HepG2 (cell line): Measurements from ENCODE around the gene RIMOC1. TPM values are rescaled to one million over a fixed set of nuclear protein-coding genes. Genes with fewer than 3 reads are reported as not detected.

Experiments
- ATAC-seq: fragments of 200-7000 bp; cut with Tn5 transposase; 3 replicates; pipeline ENCODE4 v1.9.1; 2020; ENCODE audit warnings: mild to moderate bottlenecking, moderate library complexity
- BruUV-seq: library from RNA; stranded (reverse); fragments of 400-500 nt; replicated peaks from 2 replicates; lab custom pipeline; 2021; lab: Mats Ljungman, UMichigan
- CTCF ChIA-PET: fragments of 300-600 bp; formaldehyde crosslinking; extraction: SDS; loops from one replicate; lab custom pipeline; 2021; ENCODE audit warnings: low total read pairs, inconsistent platforms, low intra/inter-chr PET ratio; lab: Yijun Ruan, JAX
- POLR2A ChIA-PET: fragments of 350-600 bp; sonication (Branson Sonifier 250); formaldehyde crosslinking; loops from one replicate; lab custom pipeline; 2020; ENCODE audit warnings: antibody characterized with exemption, inconsistent platforms; lab: Yijun Ruan, JAX
- DNase-seq: peaks from one replicate; pipeline ENCODE4 v3.0.0-alpha.2; 2015; ENCODE audit warnings: low spot score
- FAIRE-seq: peaks from 3 replicates; lab custom pipeline; 2011; peaks lifted over from hg19 to GRCh38; lab: Jason Lieb, UNC
- H2AFZ ChIP-seq: one replicate; pipeline ENCODE4 v1.6.1; 2011; ENCODE audit warnings: low read length, inconsistent platforms
- H3K27ac ChIP-seq: fragments of 300-600 bp; 3 replicates; pipeline ENCODE4 v1.8.0; 2011; ENCODE audit warnings: mixed run types, mild to moderate bottlenecking, mixed read lengths, low read length, inconsistent platforms; ENCODE audit not compliant: insufficient read depth; ENCODE audit errors: extremely low read length
- H3K27me3 ChIP-seq, 2 experiments: fragments of 200-600 bp in 1 of 2; 2 replicates in 1 of 2; 3 replicates in 1 of 2; pipeline versions ENCODE4 v1.6.0 to v1.8.0; 2011; ENCODE audit warnings: low read length in 2 of 2, mild to moderate bottlenecking in 2 of 2, moderate library complexity in 2 of 2, inconsistent platforms in 1 of 2; ENCODE audit not compliant: insufficient read depth in 2 of 2, control insufficient read depth in 1 of 2
- H3K36me3 ChIP-seq, 2 experiments: fragments of 200-600 bp in 1 of 2; replicated peaks in 1 of 2; 2 replicates in 1 of 2; 3 replicates in 1 of 2; pipeline versions ENCODE4 v1.5.1 to v1.8.0; 2011; ENCODE audit warnings: low read length in 2 of 2, inconsistent platforms in 1 of 2; ENCODE audit not compliant: insufficient read depth in 2 of 2, control insufficient read depth in 1 of 2
- H3K4me1 ChIP-seq: 2 replicates; pipeline ENCODE4 v1.5.1; 2012; ENCODE audit warnings: low read length, inconsistent platforms; ENCODE audit not compliant: insufficient read depth
- H3K4me2 ChIP-seq: 2 replicates; pipeline ENCODE4 v1.6.0; 2011; ENCODE audit warnings: low read depth, low read length, inconsistent platforms
- H3K4me3 ChIP-seq, 3 experiments: fragments of 200-600 bp in 1 of 3; sonication (generic), shearing (Covaris generic) in 1 of 3; replicated peaks in 1 of 3; 2 replicates each; pipeline ENCODE4 v1.5.1; 2011 to 2016; ENCODE audit warnings: low read length in 3 of 3, inconsistent platforms in 2 of 3, low read depth in 2 of 3, mild to moderate bottlenecking in 2 of 3, control low read depth in 1 of 3, mixed read lengths in 1 of 3; ENCODE audit not compliant: insufficient read depth in 1 of 3
- H3K79me2 ChIP-seq: one replicate; pipeline ENCODE4 v1.6.1; 2011; ENCODE audit warnings: low read length, inconsistent platforms; ENCODE audit not compliant: insufficient read depth
- H3K9ac ChIP-seq: 2 replicates; pipeline ENCODE4 v1.6.0; 2011; ENCODE audit warnings: mild to moderate bottlenecking, low read depth, low read length, inconsistent platforms; ENCODE audit not compliant: insufficient read depth
- H3K9me3 ChIP-seq: 2 replicates; pipeline ENCODE4 v1.5.1; 2012; ENCODE audit warnings: mild to moderate bottlenecking, low read length
- H4K20me1 ChIP-seq: 2 replicates; pipeline ENCODE4 v1.6.0; 2011; ENCODE audit warnings: inconsistent platforms, mild to moderate bottlenecking, low read length, moderate library complexity; ENCODE audit not compliant: insufficient read depth
- ARHGAP35 ChIP-seq: sonication (generic); formaldehyde crosslinking; IDR thresholded peaks from 2 replicates; pipeline ENCODE4 v1.9.0; 2022; ENCODE audit warnings: mild to moderate bottlenecking, inconsistent platforms, moderate library complexity, missing genetic modification reagents, borderline replicate concordance
- CREB1 ChIP-seq, 2 experiments: fragments of 450-650 bp in 1 of 2; IDR thresholded peaks; 2 replicates each; pipeline ENCODE4 v1.6.1; 2016 to 2017; ENCODE audit warnings: control low read depth in 1 of 2, mild to moderate bottlenecking in 1 of 2, missing compliant biosample characterization in 1 of 2, missing genetic modification characterization in 1 of 2
- GTF2F1 ChIP-seq: fragments of 150-350 bp; IDR thresholded peaks from 2 replicates; pipeline ENCODE4 v1.6.1; 2014; ENCODE audit warnings: low read length
- HMG20A ChIP-seq: IDR thresholded peaks from 2 replicates; pipeline ENCODE4 v1.6.1; 2016; ENCODE audit warnings: borderline replicate concordance
- KIAA2018 ChIP-seq: sonication (generic); formaldehyde crosslinking; IDR thresholded peaks from 2 replicates; pipeline ENCODE4 v1.5.0; 2020; ENCODE audit warnings: mild to moderate bottlenecking, missing genetic modification reagents, borderline replicate concordance
- MTF2 ChIP-seq: sonication (generic); formaldehyde crosslinking; IDR thresholded peaks from 2 replicates; pipeline ENCODE4 v1.5.0; 2020; ENCODE audit warnings: missing genetic modification reagents, borderline replicate concordance
- POLR2G ChIP-seq: fragments of 200-400 bp; formaldehyde crosslinking; IDR thresholded peaks from 2 replicates; pipeline ENCODE4 v1.6.1; 2018; ENCODE audit warnings: mild to moderate bottlenecking, low read depth, low read length, moderate library complexity
- SATB2 ChIP-seq: sonication (generic); formaldehyde crosslinking; IDR thresholded peaks from 2 replicates; pipeline ENCODE4 v1.5.0; 2020; ENCODE audit warnings: missing genetic modification reagents
- TOE1 ChIP-seq: sonication (generic); formaldehyde crosslinking; IDR thresholded peaks from 2 replicates; pipeline ENCODE4 v1.4.0; 2020; ENCODE audit warnings: mild to moderate bottlenecking, missing genetic modification reagents
- ZNF678 ChIP-seq: sonication (generic); formaldehyde crosslinking; IDR thresholded peaks from 2 replicates; pipeline ENCODE4 v1.4.0; 2020; ENCODE audit warnings: mild to moderate bottlenecking, missing genetic modification reagents
- WGBS: methylation state at CpG from one replicate; pipeline ENCODE4 v1.1.6; 2017; ENCODE audit warnings: low lambda C conversion rate; 5-methylcytosine and 5-hydroxymethylcytosine counted together
- in situ Hi-C: cut with HindIII; loops from 2 replicates; pipeline ENCODE4 v1.10.0; 2017; ENCODE audit warnings: low pct_unique_long_range_greater_than_20kb; ENCODE audit not compliant: extremely low pct_ligation_motif_present
- intact Hi-C: fragments of 100-400 bp; cut with micrococcal nuclease; formaldehyde crosslinking; loops from one replicate; pipeline ENCODE4 v1.10.0; 2022; ENCODE audit not compliant: unreplicated experiment
- polyA plus RNA-seq, 8 experiments: library from polyadenylated mRNA; depleted of rRNA in 3 of 8; stranded (reverse) in 7 of 8; unstranded in 1 of 8; fragments of >200 nt; fragmentation: Illumina TruSeq in 4 of 8; extraction: Trizol in 4 of 8; gene quantifications; 2 replicates each; pipeline versions ENCODE4 v1.2.1 to v1.2.3, GENCODE V29; 2011 to 2016; ENCODE audit warnings: low read depth in 4 of 8, missing spikeins in 1 of 8, mixed read lengths in 1 of 8; ENCODE audit not compliant: insufficient read depth in 1 of 8
- total RNA-seq, 5 experiments: library from RNA; depleted of rRNA; stranded (reverse); fragments of >200 nt; fragmentation: Illumina TruSeq; extraction: Trizol; gene quantifications; 2 replicates each; pipeline ENCODE4 v1.2.3, GENCODE V29; 2016; ENCODE audit warnings: low read depth in 1 of 5
- TF ChIP-seq, protein P1 (sequence below): sonication (generic); formaldehyde crosslinking; IDR thresholded peaks from 2 replicates; pipeline ENCODE4 v1.4.0; 2020; ENCODE audit warnings: missing genetic modification reagents
- TF ChIP-seq, protein P2 (sequence below): IDR thresholded peaks from 2 replicates; pipeline ENCODE4 v1.6.1; 2016; ENCODE audit warnings: mild to moderate bottlenecking

Gene RIMOC1
- total and polyA plus RNA-seq, 2 of the 13 experiments (the other 11 are each of a cell fraction or from before 2014, with no cell fraction given) = 16.3 to 16.9 TPM

DNA sequence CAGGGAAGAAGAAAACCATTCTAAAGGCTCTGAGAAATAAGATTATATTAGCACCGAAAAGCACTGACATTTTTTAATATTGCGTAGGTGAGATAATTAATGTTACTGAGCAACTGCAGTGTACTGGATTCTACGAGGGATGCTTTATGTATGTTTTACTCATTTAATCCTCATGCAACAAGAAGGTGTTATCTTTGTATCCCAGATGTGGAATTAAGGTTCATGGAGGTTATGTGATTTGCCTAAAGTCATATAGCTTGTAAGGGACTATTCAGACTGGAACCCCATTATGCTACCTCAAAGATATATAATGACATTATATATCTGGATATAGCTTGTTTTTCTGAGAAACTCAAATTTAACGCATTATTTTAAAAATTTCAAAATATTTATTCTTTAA is 23.5 kb downstream of the RIMOC1 start:
- intact Hi-C loops = loop anchor here (5.0 kb wide), 1 partner anchor 70 kb away; no protein-coding TSS in a partner anchor
- WGBS = 99% methylated on average over 4 of the region's 4 CpGs
- CTCF ChIA-PET = no interaction called here
- TF ChIP-seq KIAA2018 (CRISPR knock-in tag) (no peak), TOE1 (CRISPR knock-in tag) (no peak), POLR2G (no peak), GTF2F1 (no peak), MTF2 (CRISPR knock-in tag) (no peak), CREB1 (IDR thresholded peaks at IDR 0.05) (no peak), CREB1 (CRISPR knock-in tag; IDR thresholded peaks at IDR 0.05) (no peak), SATB2 (CRISPR knock-in tag) (no peak), ARHGAP35 (no peak), ZNF678 (CRISPR knock-in tag) (no peak), HMG20A (no peak)
- TF ChIP-seq, protein P1, sequence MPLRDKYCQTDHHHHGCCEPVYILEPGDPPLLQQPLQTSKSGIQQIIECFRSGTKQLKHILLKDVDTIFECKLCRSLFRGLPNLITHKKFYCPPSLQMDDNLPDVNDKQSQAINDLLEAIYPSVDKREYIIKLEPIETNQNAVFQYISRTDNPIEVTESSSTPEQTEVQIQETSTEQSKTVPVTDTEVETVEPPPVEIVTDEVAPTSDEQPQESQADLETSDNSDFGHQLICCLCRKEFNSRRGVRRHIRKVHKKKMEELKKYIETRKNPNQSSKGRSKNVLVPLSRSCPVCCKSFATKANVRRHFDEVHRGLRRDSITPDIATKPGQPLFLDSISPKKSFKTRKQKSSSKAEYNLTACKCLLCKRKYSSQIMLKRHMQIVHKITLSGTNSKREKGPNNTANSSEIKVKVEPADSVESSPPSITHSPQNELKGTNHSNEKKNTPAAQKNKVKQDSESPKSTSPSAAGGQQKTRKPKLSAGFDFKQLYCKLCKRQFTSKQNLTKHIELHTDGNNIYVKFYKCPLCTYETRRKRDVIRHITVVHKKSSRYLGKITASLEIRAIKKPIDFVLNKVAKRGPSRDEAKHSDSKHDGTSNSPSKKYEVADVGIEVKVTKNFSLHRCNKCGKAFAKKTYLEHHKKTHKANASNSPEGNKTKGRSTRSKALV (CRISPR knock-in tag) = no peak
- TF ChIP-seq, protein P2, sequence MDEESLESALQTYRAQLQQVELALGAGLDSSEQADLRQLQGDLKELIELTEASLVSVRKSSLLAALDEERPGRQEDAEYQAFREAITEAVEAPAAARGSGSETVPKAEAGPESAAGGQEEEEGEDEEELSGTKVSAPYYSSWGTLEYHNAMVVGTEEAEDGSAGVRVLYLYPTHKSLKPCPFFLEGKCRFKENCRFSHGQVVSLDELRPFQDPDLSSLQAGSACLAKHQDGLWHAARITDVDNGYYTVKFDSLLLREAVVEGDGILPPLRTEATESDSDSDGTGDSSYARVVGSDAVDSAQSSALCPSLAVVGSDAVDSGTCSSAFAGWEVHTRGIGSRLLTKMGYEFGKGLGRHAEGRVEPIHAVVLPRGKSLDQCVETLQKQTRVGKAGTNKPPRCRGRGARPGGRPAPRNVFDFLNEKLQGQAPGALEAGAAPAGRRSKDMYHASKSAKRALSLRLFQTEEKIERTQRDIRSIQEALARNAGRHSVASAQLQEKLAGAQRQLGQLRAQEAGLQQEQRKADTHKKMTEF (CRISPR knock-in tag) = no peak

More for the DNA sequence above, 23.5 kb downstream of the RIMOC1 start:
- FAIRE-seq (no peak), DNase-seq (no peak), ATAC-seq (no peak)
- POLR2A ChIA-PET = interaction anchor here (3.1 kb wide), 1 partner anchor 23 kb away, joined by 24 read pairs; the partner anchor contains the start of gene RIMOC1
- Histone ChIP-seq H3K36me3 (0 out of 5 replicates have a peak, but pooled peaks cover 0 to 2% of the 10 kb centered on the region in 2 experiments), H3K4me3 (no peak overlapping the region), H3K27ac (no peak overlapping the region), H2AFZ (no peak overlapping the region), H3K27me3 (no peaks in the 10 kb centered on the region; a peak in 1 of 5 replicates), H3K79me2 (peaks cover 2% of the 10 kb centered on the region), H3K4me1 (peaks cover 51% of the 10 kb centered on the region), H4K20me1 (no peaks in the 10 kb centered on the region), H3K9me3 (no peaks in the 10 kb centered on the region), H3K9ac (no peak overlapping the region), H3K4me2 (no peak overlapping the region)
- in situ Hi-C loops = no loop called here
- BruUV-seq = no TSS peak
